CD4-positive, alpha-beta T cell (primary cell): Measurements from ENCODE around the gene IL19. TPM values are rescaled to one million over a fixed set of nuclear protein-coding genes. Genes with fewer than 3 reads are reported as not detected.

ENCODE experiments used
- ATAC-seq: fragments of 200-7000 bp; cut with Tn5 transposase; one replicate; pipeline ENCODE4 v1.10.0; 2022; ENCODE audit warnings: mild to moderate bottlenecking; ENCODE audit not compliant: poor library complexity
- CTCF ChIA-PET: fragments of 350-600 bp; sonication (Branson Sonifier 250); formaldehyde crosslinking; loops from one replicate; lab custom pipeline; 2021; ENCODE audit warnings: antibody characterized with exemption, inconsistent platforms; lab: Charles Lee
- POLR2A ChIA-PET: fragments of 350-600 bp; sonication (Branson Sonifier 250); formaldehyde crosslinking; loops from one replicate; lab custom pipeline; 2021; ENCODE audit warnings: antibody characterized with exemption, inconsistent platforms; lab: Charles Lee
- DNase-seq, 14 experiments: peaks; one replicate each; pipeline ENCODE4 v3.0.0-alpha.2; 2013 to 2020; ENCODE audit warnings: mixed read lengths in 2 of 14
- H3K27ac ChIP-seq, 2 donors: one replicate each; pipeline versions ENCODE4 v1.5.1 to v1.7.0; 2013; ENCODE audit warnings: low read length in 2 of 2, low read depth in 1 of 2, mild to moderate bottlenecking in 1 of 2
- H3K27me3 ChIP-seq, 2 experiments: 1 replicate in 1 of 2; 2 replicates in 1 of 2; pipeline versions ENCODE4 v1.6.1 to v1.7.0; 2013; ENCODE audit warnings: low read length in 2 of 2, control low read depth in 1 of 2, mild to moderate bottlenecking in 1 of 2, moderate library complexity in 1 of 2; ENCODE audit not compliant: insufficient read depth in 2 of 2, control insufficient read depth in 1 of 2
- H3K36me3 ChIP-seq: one replicate; pipeline ENCODE4 v1.6.1; 2013; ENCODE audit warnings: low read length, control low read depth; ENCODE audit not compliant: insufficient read depth
- H3K4me1 ChIP-seq: one replicate; pipeline ENCODE4 v1.6.1; 2013; ENCODE audit warnings: low read length, control low read depth; ENCODE audit not compliant: insufficient read depth
- H3K4me3 ChIP-seq: one replicate; pipeline ENCODE4 v1.5.1; 2013; ENCODE audit warnings: mild to moderate bottlenecking, low read length, moderate library complexity
- H3K9me3 ChIP-seq, 2 experiments: 1 replicate in 1 of 2; 2 replicates in 1 of 2; pipeline versions ENCODE4 v1.6.1 to v1.7.0; 2013; ENCODE audit warnings: low read length in 2 of 2, mild to moderate bottlenecking in 2 of 2, control low read depth in 1 of 2, moderate library complexity in 1 of 2; ENCODE audit not compliant: control insufficient read depth in 1 of 2, insufficient read depth in 1 of 2
- H3K27ac Mint-ChIP-seq: one replicate; pipeline ENCODE4 v1.8.0; 2020; ENCODE audit warnings: mixed read lengths
- H3K27me3 Mint-ChIP-seq: one replicate; pipeline ENCODE4 v1.8.0; 2021; ENCODE audit warnings: mixed read lengths
- H3K36me3 Mint-ChIP-seq: one replicate; pipeline ENCODE4 v1.8.0; 2021; ENCODE audit warnings: low read depth, mixed read lengths
- H3K4me1 Mint-ChIP-seq: one replicate; pipeline ENCODE4 v1.8.0; 2021; ENCODE audit warnings: low read depth, mixed read lengths
- H3K4me3 Mint-ChIP-seq: one replicate; pipeline ENCODE4 v1.8.0; 2020; ENCODE audit warnings: mild to moderate bottlenecking, mixed read lengths
- H3K9me3 Mint-ChIP-seq: one replicate; pipeline ENCODE4 v1.8.0; 2020; ENCODE audit warnings: mixed read lengths
- intact Hi-C, 2 experiments: fragments of 100-400 bp; cut with DNase I in 1 of 2; cut with micrococcal nuclease in 1 of 2; formaldehyde crosslinking; loops; one replicate each; pipeline versions ENCODE4 v1.15.1 to v1.9.0; 2023 to 2025; cut with DNase I, micrococcal nuclease
- total RNA-seq, 174 experiments: library from RNA in 2 of 174; stranded (reverse) in 2 of 174; gene quantifications; one replicate each; pipeline ENCODE4 v1.2.3 and lab custom pipeline; 2021 to 2026
- TF ChIP-seq, protein P1 (sequence below): fragments of 200-600 bp; IDR thresholded peaks from one replicate; pipeline ENCODE4 v1.8.0; 2022; ENCODE audit warnings: antibody characterized with exemption, mild to moderate bottlenecking

Gene IL19
- total RNA-seq, 2 experiments from 2014 or later: not detected

DNA sequence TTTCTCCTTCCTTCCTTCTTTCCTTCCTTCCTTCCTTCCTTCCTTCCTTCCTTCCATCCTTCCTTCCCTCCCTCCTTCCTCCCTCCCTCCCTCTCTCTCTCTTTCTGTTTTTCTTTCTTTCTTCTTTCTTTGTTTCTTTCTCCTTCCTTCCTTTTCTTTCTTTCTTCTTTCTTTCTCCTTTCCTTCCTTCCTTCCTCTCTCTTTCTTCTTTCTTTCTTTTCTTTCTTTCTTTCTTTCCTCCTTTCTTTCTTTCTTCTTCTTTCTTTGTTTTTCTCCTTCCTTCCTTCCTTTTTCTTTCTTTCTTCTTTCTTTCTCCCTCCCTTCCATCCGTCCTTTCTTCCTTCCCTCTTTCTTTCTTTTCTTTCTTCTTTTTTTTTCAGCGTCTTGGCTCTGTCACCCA, 18.1 kb upstream of the IL19 start:
- H3K27me3 ChIP-seq: no peaks in the 10 kb centered on the region
- H3K36me3 ChIP-seq: no peaks in the 10 kb centered on the region
- H3K27ac Mint-ChIP-seq: no peak overlapping the region
- ATAC-seq (no peak), DNase-seq (no peak)
- no peaks in the 10 kb centered on the region for H3K9me3 ChIP-seq
- peaks cover 36% of the 10 kb centered on the region for H3K4me1 Mint-ChIP-seq
- ChIA-PET CTCF (interaction anchor here (1.5 kb wide), 1 partner anchor 18 kb away, joined by 3 read pairs; no protein-coding TSS in a partner anchor), POLR2A (no interaction called here)
- no peaks in the 10 kb centered on the region for H3K4me1 ChIP-seq
- H3K9me3 Mint-ChIP-seq: peaks cover 2% of the 10 kb centered on the region
- H3K27ac ChIP-seq: no peak overlapping the region
- intact Hi-C loops: no loop called here
- no peak overlapping the region for H3K4me3 Mint-ChIP-seq
- no peaks in the 10 kb centered on the region for H3K27me3 Mint-ChIP-seq
- H3K36me3 Mint-ChIP-seq: no peaks in the 10 kb centered on the region
- TF ChIP-seq, protein P1, sequence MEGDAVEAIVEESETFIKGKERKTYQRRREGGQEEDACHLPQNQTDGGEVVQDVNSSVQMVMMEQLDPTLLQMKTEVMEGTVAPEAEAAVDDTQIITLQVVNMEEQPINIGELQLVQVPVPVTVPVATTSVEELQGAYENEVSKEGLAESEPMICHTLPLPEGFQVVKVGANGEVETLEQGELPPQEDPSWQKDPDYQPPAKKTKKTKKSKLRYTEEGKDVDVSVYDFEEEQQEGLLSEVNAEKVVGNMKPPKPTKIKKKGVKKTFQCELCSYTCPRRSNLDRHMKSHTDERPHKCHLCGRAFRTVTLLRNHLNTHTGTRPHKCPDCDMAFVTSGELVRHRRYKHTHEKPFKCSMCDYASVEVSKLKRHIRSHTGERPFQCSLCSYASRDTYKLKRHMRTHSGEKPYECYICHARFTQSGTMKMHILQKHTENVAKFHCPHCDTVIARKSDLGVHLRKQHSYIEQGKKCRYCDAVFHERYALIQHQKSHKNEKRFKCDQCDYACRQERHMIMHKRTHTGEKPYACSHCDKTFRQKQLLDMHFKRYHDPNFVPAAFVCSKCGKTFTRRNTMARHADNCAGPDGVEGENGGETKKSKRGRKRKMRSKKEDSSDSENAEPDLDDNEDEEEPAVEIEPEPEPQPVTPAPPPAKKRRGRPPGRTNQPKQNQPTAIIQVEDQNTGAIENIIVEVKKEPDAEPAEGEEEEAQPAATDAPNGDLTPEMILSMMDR: no peak
- no peak overlapping the region for H3K4me3 ChIP-seq

DNA sequence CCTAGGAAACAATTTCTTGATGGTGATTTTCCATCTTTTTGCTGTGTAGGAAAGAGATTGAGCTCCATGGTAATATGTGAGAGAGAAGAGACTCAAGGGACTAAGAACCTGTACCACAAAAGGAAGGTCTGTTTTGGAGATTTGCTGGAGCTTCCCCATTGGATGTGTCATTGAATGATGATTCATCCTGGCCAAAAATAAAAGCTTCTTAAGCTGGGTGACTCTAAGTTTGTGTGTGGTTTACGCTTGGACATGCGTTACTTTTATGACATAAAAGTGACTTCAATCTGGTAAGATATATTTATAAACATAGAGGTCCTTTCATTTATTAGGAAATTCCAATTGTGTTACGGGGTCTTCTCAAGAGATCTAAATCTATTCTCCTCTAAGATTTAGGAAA, 17.4 kb upstream of the IL19 start:
- H3K27me3 Mint-ChIP-seq: no peaks in the 10 kb centered on the region
- DNase-seq (peak in 1 of 14 experiments; percentile 57), ATAC-seq (no peak)
- no peak overlapping the region for H3K27ac Mint-ChIP-seq
- H3K9me3 Mint-ChIP-seq: peaks cover 2% of the 10 kb centered on the region
- no peak overlapping the region for H3K27ac ChIP-seq
- no peaks in the 10 kb centered on the region for H3K36me3 Mint-ChIP-seq
- TF ChIP-seq, protein P1: no peak
- ChIA-PET POLR2A (interaction anchor here (0.9 kb wide), 1 partner anchor 158 kb away, joined by 4 read pairs; no protein-coding TSS in a partner anchor), CTCF (interaction anchor here (1.5 kb wide), 1 partner anchor 19 kb away, joined by 3 read pairs; no protein-coding TSS in a partner anchor)
- intact Hi-C loops: no loop called here
- H3K4me3 Mint-ChIP-seq: no peak overlapping the region
- no peaks in the 10 kb centered on the region for H3K9me3 ChIP-seq
- H3K27me3 ChIP-seq: no peaks in the 10 kb centered on the region
- no peaks in the 10 kb centered on the region for H3K36me3 ChIP-seq
- H3K4me1 ChIP-seq: peaks cover 3% of the 10 kb centered on the region
- H3K4me3 ChIP-seq: no peak overlapping the region
- peaks cover 33% of the 10 kb centered on the region for H3K4me1 Mint-ChIP-seq

DNA sequence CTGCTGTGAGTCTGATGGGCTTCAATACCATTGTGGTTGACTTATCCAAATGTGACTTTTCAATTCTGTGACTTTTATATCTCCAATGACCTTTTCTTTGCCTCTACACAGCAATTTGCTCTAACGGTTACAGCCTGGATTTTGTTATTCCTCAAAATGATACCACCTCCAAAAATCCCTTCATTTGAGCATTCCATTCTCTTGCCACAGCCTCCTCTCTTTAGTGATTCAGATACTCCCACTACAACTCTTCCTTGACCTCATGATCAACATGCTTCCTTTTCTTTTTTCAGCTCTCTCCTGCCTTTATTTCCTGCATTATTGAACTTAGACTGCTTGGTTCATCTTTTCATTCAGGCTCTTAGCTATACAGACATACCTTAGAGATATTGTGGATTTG, 16.6 kb upstream of the IL19 start:
- Mint-ChIP-seq H3K9me3 (peaks cover 2% of the 10 kb centered on the region), H3K36me3 (no peaks in the 10 kb centered on the region), H3K27ac (no peak overlapping the region), H3K27me3 (no peaks in the 10 kb centered on the region), H3K4me3 (no peak overlapping the region), H3K4me1 (peaks cover 28% of the 10 kb centered on the region)
- DNase-seq: no peak
- no peak overlapping the region for H3K4me3 ChIP-seq
- no peak for ATAC-seq
- POLR2A ChIA-PET: no interaction called here
- H3K27me3 ChIP-seq: no peaks in the 10 kb centered on the region
- CTCF ChIA-PET: interaction anchor here (1.5 kb wide), 1 partner anchor 20 kb away, joined by 3 read pairs; no protein-coding TSS in a partner anchor
- TF ChIP-seq, protein P1: no peak
- peaks cover 11% of the 10 kb centered on the region for H3K4me1 ChIP-seq
- intact Hi-C loops: no loop called here
- H3K36me3 ChIP-seq: no peaks in the 10 kb centered on the region
- no peaks in the 10 kb centered on the region for H3K9me3 ChIP-seq
- H3K27ac ChIP-seq: no peak overlapping the region
